ENCODE data around the gene CCR3. TPM values are rescaled to one million over a fixed set of nuclear protein-coding genes. Genes with fewer than 3 reads are reported as not detected.

The CCR3 gene
- total RNA-seq, 1 experiment from 2014 or later, result 0.22 TPM

DNA sequence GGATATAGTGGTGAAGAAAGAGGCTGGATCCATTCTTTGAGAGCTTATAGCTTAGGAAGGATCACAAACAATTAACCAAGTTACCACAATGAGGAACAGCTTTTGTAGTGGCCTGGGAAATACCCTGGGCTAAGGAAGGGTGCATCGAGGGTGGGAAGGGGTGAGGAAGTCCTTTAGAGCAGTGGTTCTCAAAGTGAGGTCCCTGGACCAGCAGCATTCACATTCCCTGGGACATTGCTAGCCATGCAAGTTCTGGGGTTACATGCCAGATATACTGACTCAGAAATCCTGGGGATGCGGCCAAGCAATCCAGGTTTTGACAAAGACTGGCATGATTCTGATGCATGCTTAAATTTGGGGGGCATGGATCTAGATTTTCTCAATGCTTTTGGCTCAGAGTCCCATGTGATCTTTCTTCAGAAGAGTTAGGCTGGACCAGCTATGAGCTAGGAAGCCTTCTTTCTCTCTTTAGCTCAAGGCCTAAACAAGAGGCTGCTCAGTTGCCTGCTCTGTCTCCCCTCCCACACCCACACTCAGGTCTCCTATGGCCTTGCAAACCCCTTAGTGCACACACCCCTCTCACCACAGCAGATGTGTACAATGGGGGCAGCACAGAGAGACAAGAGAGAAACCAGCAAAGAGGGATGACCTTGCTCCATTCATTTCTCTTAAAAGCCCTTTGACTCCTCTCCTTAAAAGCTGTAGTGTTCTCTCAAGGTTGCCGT, 32.4 kb upstream of the CCR3 start:
- intact Hi-C loops (cut with micrococcal nuclease), result loop anchor here (2.0 kb wide), 3 partner anchors 107 to 159 kb away; no protein-coding TSS in a partner anchor
- no peak overlapping the region for H3K4me3 ChIP-seq (ENCODE audit: low read length)
- no peaks in the 10 kb centered on the region for H4K20me1 ChIP-seq (ENCODE audit: low read length)
- H3K9me2 ChIP-seq (replicated peaks; ENCODE audit: low read length), result no peaks in the 10 kb centered on the region
- no peaks in the 10 kb centered on the region for H3F3A ChIP-seq (ENCODE audit: low read length, unreplicated experiment)
- POLR2A ChIA-PET (ENCODE audit: unreplicated experiment), result no interaction called here
- TF ChIP-seq EZH2phosphoT487 (IDR thresholded peaks at IDR 0.05; ENCODE audit: borderline replicate concordance, low read length), result no peak
- no peak for TF ChIP-seq EZH2 (IDR thresholded peaks at IDR 0.05; ENCODE audit: low read length, unreplicated experiment)
- TF ChIP-seq, protein P1, sequence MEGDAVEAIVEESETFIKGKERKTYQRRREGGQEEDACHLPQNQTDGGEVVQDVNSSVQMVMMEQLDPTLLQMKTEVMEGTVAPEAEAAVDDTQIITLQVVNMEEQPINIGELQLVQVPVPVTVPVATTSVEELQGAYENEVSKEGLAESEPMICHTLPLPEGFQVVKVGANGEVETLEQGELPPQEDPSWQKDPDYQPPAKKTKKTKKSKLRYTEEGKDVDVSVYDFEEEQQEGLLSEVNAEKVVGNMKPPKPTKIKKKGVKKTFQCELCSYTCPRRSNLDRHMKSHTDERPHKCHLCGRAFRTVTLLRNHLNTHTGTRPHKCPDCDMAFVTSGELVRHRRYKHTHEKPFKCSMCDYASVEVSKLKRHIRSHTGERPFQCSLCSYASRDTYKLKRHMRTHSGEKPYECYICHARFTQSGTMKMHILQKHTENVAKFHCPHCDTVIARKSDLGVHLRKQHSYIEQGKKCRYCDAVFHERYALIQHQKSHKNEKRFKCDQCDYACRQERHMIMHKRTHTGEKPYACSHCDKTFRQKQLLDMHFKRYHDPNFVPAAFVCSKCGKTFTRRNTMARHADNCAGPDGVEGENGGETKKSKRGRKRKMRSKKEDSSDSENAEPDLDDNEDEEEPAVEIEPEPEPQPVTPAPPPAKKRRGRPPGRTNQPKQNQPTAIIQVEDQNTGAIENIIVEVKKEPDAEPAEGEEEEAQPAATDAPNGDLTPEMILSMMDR (conservative IDR thresholded peaks at IDR 0.05; ENCODE audit: low read depth, low read length), result no peak
- no peak overlapping the region for H3K27ac ChIP-seq (ENCODE audit: low read length)
- no peaks in the 10 kb centered on the region for H3K79me2 ChIP-seq (ENCODE audit: low read length)
- H3K27me3 ChIP-seq (ENCODE audit: low read length), result no peaks in the 10 kb centered on the region
- H3K36me3 ChIP-seq (ENCODE audit: low read depth, low read length), result no peaks in the 10 kb centered on the region
- ATAC-seq (no peak), DNase-seq (no peak)
- H3K4me2 ChIP-seq (ENCODE audit: low read length), result no peak overlapping the region
- no peaks in the 10 kb centered on the region for H3K9me3 ChIP-seq (ENCODE audit: low read length)
- peaks cover 11% of the 10 kb centered on the region for H3K4me1 ChIP-seq (ENCODE audit: insufficient read depth, low read length)
- no peak overlapping the region for H3K9ac ChIP-seq (ENCODE audit: low read length)
- H2AFZ ChIP-seq (ENCODE audit: low read length), result no peak overlapping the region
- CTCF ChIA-PET, result interaction anchor here (1.3 kb wide), 1 partner anchor 162 kb away, joined by 5 read pairs; no protein-coding TSS in a partner anchor
- BruUV-seq (replicated peaks), result no TSS peak

DNA sequence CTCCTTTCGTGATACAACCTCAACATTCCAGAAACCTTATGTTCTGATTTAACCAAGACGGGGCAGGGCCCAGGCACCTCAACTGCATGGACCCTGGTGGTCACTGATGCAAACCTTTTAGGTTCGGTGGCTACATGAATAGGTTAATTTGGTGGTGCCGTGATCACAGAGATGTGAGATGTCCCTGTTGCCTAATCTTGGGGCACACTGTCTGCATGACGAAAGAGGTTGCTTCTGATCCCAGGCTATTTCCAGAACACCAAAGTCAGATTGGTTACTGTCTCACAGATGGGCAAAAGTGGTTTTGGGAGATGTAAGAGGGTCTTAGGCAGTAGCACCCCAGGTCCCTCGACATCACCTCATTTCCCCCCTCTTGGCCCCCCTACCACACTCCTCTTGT, 30.2 kb upstream of the CCR3 start:
- Histone ChIP-seq H3K9me2 (replicated peaks; ENCODE audit: low read length) (no peaks in the 10 kb centered on the region), H3K4me2 (ENCODE audit: low read length) (no peak overlapping the region), H3K4me1 (ENCODE audit: insufficient read depth, low read length) (peaks cover 31% of the 10 kb centered on the region), H3K27me3 (ENCODE audit: low read length) (no peaks in the 10 kb centered on the region), H2AFZ (ENCODE audit: low read length) (no peak overlapping the region), H3K9me3 (ENCODE audit: low read length) (no peaks in the 10 kb centered on the region), H3K27ac (ENCODE audit: low read length) (no peak overlapping the region), H3K79me2 (ENCODE audit: low read length) (no peaks in the 10 kb centered on the region), H4K20me1 (ENCODE audit: low read length) (no peaks in the 10 kb centered on the region), H3K9ac (ENCODE audit: low read length) (no peak overlapping the region), H3K4me3 (ENCODE audit: low read length) (no peak overlapping the region), H3K36me3 (ENCODE audit: low read depth, low read length) (no peaks in the 10 kb centered on the region), H3F3A (ENCODE audit: low read length, unreplicated experiment) (no peaks in the 10 kb centered on the region)
- no peak for ATAC-seq
- intact Hi-C loops (cut with micrococcal nuclease), result no loop called here
- TF ChIP-seq, protein P1 (conservative IDR thresholded peaks at IDR 0.05; ENCODE audit: low read depth, low read length), result no peak
- no peak for TF ChIP-seq EZH2phosphoT487 (IDR thresholded peaks at IDR 0.05; ENCODE audit: borderline replicate concordance, low read length)
- TF ChIP-seq EZH2 (IDR thresholded peaks at IDR 0.05; ENCODE audit: low read length, unreplicated experiment), result no peak
- POLR2A ChIA-PET (ENCODE audit: unreplicated experiment), result no interaction called here
- DNase-seq, result no peak
- BruUV-seq (replicated peaks), result no TSS peak
- CTCF ChIA-PET, result no interaction called here

DNA sequence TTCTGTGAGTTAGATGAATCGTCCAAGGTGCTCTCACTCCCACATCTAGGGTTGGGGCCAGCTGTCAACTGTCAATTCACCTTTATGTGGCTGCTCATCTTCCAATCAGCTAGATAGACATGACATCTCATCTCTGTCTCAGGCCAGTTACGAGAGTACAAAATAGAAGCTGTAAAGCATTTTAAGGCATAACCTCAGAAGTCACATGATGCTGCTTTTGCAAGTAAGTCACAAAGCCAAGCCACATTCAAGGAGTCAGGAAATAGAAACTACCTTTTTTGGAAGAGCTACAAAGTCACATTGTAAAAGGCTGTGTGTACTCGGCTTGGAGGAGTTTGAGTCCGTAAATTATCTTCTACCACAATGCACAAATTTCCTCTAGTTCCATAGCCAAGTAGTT, 29.1 kb upstream of the CCR3 start:
- TF ChIP-seq, protein P1 (conservative IDR thresholded peaks at IDR 0.05; ENCODE audit: low read depth, low read length), result no peak
- Histone ChIP-seq H3K9ac (ENCODE audit: low read length) (no peak overlapping the region), H2AFZ (ENCODE audit: low read length) (no peak overlapping the region), H4K20me1 (ENCODE audit: low read length) (no peaks in the 10 kb centered on the region), H3K4me1 (ENCODE audit: insufficient read depth, low read length) (peaks cover 27% of the 10 kb centered on the region), H3K36me3 (ENCODE audit: low read depth, low read length) (no peaks in the 10 kb centered on the region), H3K27ac (ENCODE audit: low read length) (no peak overlapping the region), H3K9me2 (replicated peaks; ENCODE audit: low read length) (no peaks in the 10 kb centered on the region), H3F3A (ENCODE audit: low read length, unreplicated experiment) (no peaks in the 10 kb centered on the region), H3K27me3 (ENCODE audit: low read length) (no peaks in the 10 kb centered on the region), H3K4me2 (ENCODE audit: low read length) (no peak overlapping the region), H3K9me3 (ENCODE audit: low read length) (no peaks in the 10 kb centered on the region), H3K79me2 (ENCODE audit: low read length) (no peaks in the 10 kb centered on the region), H3K4me3 (ENCODE audit: low read length) (no peak overlapping the region)
- CTCF ChIA-PET, result no interaction called here
- POLR2A ChIA-PET (ENCODE audit: unreplicated experiment), result no interaction called here
- DNase-seq (no peak), ATAC-seq (no peak)
- no TSS peak for BruUV-seq (replicated peaks)
- intact Hi-C loops (cut with micrococcal nuclease), result no loop called here
